ENCODE measurements around the gene ANAPC15. TPM values are rescaled to one million over a fixed set of nuclear protein-coding genes. Genes with fewer than 3 reads are reported as not detected.

Gene ANAPC15
- total and polyA plus RNA-seq, 2 donors (not counting 1 experiment from before 2014, with no cell fraction given), result 24.8 to 97.2 TPM

DNA sequence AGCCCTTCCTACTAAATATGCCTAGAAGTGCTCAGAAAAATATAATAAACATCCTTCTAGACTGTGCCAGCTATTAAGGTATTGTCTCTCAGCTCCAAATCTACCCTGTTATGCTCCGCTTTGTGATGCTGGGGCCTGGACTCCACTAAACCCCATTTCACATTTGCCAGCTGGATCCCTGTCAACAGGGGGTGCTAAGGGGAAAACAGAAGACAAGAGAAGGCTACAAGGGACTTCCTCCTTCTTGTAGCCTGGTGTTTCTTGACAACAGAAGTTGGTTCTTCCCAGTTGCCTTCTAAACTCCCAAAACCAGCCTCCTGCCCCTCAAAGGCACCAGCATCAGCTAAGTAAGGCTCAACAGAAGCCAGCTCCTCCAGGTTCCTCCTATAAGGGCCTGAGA lies 37.4 kb downstream of the ANAPC15 start:
- H3K79me2 ChIP-seq (ENCODE audit: control insufficient read depth, insufficient read depth, low read length), result peaks cover 85% of the 10 kb centered on the region
- DNase-seq (ENCODE audit: low read depth in 2 of 2), result no peak
- H3K27ac ChIP-seq (ENCODE audit: insufficient read depth, low read length), result no peak overlapping the region
- no peaks in the 10 kb centered on the region for H3K27me3 ChIP-seq (ENCODE audit: control insufficient read depth, insufficient read depth, low read length)
- H3K36me3 ChIP-seq (ENCODE audit: control insufficient read depth, insufficient read depth, low read length), result no peaks in the 10 kb centered on the region
- no peak overlapping the region for H3K9ac ChIP-seq (ENCODE audit: insufficient read depth, low read length)
- TF ChIP-seq, protein P1, sequence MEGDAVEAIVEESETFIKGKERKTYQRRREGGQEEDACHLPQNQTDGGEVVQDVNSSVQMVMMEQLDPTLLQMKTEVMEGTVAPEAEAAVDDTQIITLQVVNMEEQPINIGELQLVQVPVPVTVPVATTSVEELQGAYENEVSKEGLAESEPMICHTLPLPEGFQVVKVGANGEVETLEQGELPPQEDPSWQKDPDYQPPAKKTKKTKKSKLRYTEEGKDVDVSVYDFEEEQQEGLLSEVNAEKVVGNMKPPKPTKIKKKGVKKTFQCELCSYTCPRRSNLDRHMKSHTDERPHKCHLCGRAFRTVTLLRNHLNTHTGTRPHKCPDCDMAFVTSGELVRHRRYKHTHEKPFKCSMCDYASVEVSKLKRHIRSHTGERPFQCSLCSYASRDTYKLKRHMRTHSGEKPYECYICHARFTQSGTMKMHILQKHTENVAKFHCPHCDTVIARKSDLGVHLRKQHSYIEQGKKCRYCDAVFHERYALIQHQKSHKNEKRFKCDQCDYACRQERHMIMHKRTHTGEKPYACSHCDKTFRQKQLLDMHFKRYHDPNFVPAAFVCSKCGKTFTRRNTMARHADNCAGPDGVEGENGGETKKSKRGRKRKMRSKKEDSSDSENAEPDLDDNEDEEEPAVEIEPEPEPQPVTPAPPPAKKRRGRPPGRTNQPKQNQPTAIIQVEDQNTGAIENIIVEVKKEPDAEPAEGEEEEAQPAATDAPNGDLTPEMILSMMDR (conservative IDR thresholded peaks at IDR 0.05 in 1 of 2, IDR thresholded peaks at IDR 0.05 in 1 of 2; ENCODE audit: low read depth in 1 of 2, low read length in 2 of 2), result peak in 1 of 2 donors; percentile 8
- TF ChIP-seq EZH2 (IDR thresholded peaks at IDR 0.05; ENCODE audit: low read length, missing control alignments), result no peak
- H3K4me1 ChIP-seq (ENCODE audit: control insufficient read depth, extremely low read depth, insufficient read depth, low read length), result peaks cover 21% of the 10 kb centered on the region
- H4K20me1 ChIP-seq (ENCODE audit: control insufficient read depth, extremely low read depth, insufficient read depth, low read length), result no peaks in the 10 kb centered on the region
- no peak overlapping the region for H3K4me3 ChIP-seq (replicated peaks in 1 of 4; ENCODE audit: control extremely low read depth in 1 of 4, insufficient read depth in 1 of 4, low read depth in 3 of 4, low read length in 4 of 4)
- H3K4me2 ChIP-seq (ENCODE audit: extremely low read depth, insufficient read depth, low read length), result no peak overlapping the region
- no peaks in the 10 kb centered on the region for H3K9me3 ChIP-seq (ENCODE audit: control insufficient read depth, insufficient read depth, low read depth, low read length)
- H2AFZ ChIP-seq (ENCODE audit: low read length), result peak overlapping the region; percentile 22

DNA sequence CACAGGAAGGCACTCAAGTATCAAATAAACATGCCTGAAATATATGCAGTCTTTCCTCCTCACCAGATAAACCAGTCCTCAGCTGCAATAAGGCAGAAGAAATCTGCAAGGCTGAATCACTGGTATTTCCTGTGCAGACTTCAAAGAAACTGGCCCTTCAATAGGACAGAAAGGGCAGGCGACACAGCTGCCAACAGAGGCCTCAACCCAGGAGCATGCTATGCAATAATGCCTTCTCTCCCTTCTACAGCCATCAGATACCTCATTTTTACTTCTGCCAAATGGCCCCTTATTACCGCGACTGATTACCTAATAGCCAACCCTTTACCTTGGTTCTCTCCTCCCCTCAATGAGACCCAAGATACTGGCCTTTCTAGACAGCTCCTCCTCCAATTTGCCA lies 40.1 kb downstream of the ANAPC15 start:
- Histone ChIP-seq H2AFZ (ENCODE audit: low read length) (peak overlapping the region; percentile 48), H3K4me2 (ENCODE audit: extremely low read depth, insufficient read depth, low read length) (peak overlapping the region; percentile 13), H3K9ac (ENCODE audit: insufficient read depth, low read length) (no peak overlapping the region), H3K27ac (ENCODE audit: insufficient read depth, low read length) (peak overlapping the region; percentile 59), H3K4me3 (replicated peaks in 1 of 4; ENCODE audit: control extremely low read depth in 1 of 4, insufficient read depth in 1 of 4, low read depth in 3 of 4, low read length in 4 of 4) (no peak overlapping the region), H3K36me3 (ENCODE audit: control insufficient read depth, insufficient read depth, low read length) (peaks cover 2% of the 10 kb centered on the region), H3K4me1 (ENCODE audit: control insufficient read depth, extremely low read depth, insufficient read depth, low read length) (peaks cover 30% of the 10 kb centered on the region), H4K20me1 (ENCODE audit: control insufficient read depth, extremely low read depth, insufficient read depth, low read length) (no peaks in the 10 kb centered on the region), H3K79me2 (ENCODE audit: control insufficient read depth, insufficient read depth, low read length) (peaks cover 80% of the 10 kb centered on the region), H3K27me3 (ENCODE audit: control insufficient read depth, insufficient read depth, low read length) (no peaks in the 10 kb centered on the region), H3K9me3 (ENCODE audit: control insufficient read depth, insufficient read depth, low read depth, low read length) (no peaks in the 10 kb centered on the region)
- no peak for TF ChIP-seq EZH2 (IDR thresholded peaks at IDR 0.05; ENCODE audit: low read length, missing control alignments)
- TF ChIP-seq, protein P1 (conservative IDR thresholded peaks at IDR 0.05 in 1 of 2, IDR thresholded peaks at IDR 0.05 in 1 of 2; ENCODE audit: low read depth in 1 of 2, low read length in 2 of 2), result no peak
- DNase-seq (ENCODE audit: low read depth in 2 of 2), result peak; percentile 71 to 90

DNA sequence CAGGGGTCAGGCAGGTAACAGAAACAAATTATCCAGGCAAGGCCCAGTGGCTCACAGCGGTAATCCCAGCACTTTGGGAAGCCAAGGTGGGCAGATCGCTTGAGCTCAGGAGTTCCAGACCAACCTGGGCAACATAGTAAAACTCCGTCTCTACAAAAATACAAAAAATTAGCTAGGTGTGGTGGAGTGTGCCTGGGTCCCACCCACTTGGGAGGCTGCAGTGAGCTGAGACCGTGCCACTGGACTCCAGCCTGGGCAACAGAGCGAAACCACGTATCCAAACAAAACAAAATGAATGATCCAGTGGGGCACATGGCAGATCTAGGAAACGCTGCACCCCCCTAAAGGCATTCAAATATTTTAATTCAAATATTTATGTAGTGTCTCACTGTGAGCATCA lies 42.0 kb downstream of the ANAPC15 start:
- Histone ChIP-seq H3K36me3 (ENCODE audit: control insufficient read depth, insufficient read depth, low read length) (peaks cover 2% of the 10 kb centered on the region), H4K20me1 (ENCODE audit: control insufficient read depth, extremely low read depth, insufficient read depth, low read length) (no peaks in the 10 kb centered on the region), H3K4me3 (replicated peaks in 1 of 4; ENCODE audit: control extremely low read depth in 1 of 4, insufficient read depth in 1 of 4, low read depth in 3 of 4, low read length in 4 of 4) (peak overlapping the region in 1 of 4 experiments; percentile 2), H3K9me3 (ENCODE audit: control insufficient read depth, insufficient read depth, low read depth, low read length) (no peaks in the 10 kb centered on the region), H3K4me1 (ENCODE audit: control insufficient read depth, extremely low read depth, insufficient read depth, low read length) (peaks cover 30% of the 10 kb centered on the region), H3K27ac (ENCODE audit: insufficient read depth, low read length) (peak overlapping the region; percentile 78), H3K4me2 (ENCODE audit: extremely low read depth, insufficient read depth, low read length) (peak overlapping the region; percentile 78), H3K9ac (ENCODE audit: insufficient read depth, low read length) (no peak overlapping the region), H3K79me2 (ENCODE audit: control insufficient read depth, insufficient read depth, low read length) (peaks cover 70% of the 10 kb centered on the region), H3K27me3 (ENCODE audit: control insufficient read depth, insufficient read depth, low read length) (no peaks in the 10 kb centered on the region), H2AFZ (ENCODE audit: low read length) (no peak overlapping the region)
- TF ChIP-seq EZH2 (IDR thresholded peaks at IDR 0.05; ENCODE audit: low read length, missing control alignments), result no peak
- TF ChIP-seq, protein P1 (conservative IDR thresholded peaks at IDR 0.05 in 1 of 2, IDR thresholded peaks at IDR 0.05 in 1 of 2; ENCODE audit: low read depth in 1 of 2, low read length in 2 of 2), result no peak
- DNase-seq (ENCODE audit: low read depth in 2 of 2), result no peak
